Mucosa of gallbladder (tissue), 1 donor: ENCODE data around the gene SLC5A10. TPM values are rescaled to one million over a fixed set of nuclear protein-coding genes. Genes with fewer than 3 reads are reported as not detected.

Experiments
- DNase-seq: peaks from one replicate; pipeline ENCODE4 v3.0.0-alpha.2; 2020; ENCODE audit warnings: low spot score
- total RNA-seq: library from RNA; stranded (reverse); gene quantifications from one replicate; pipeline ENCODE4 v1.2.1, GENCODE V29; 2021
- donor health status: DM: no; HTN: no; CAD: no.

Gene SLC5A10
- total RNA-seq, 1 donor from 2014 or later, result not detected

GRCh38 chr17:18984273-18985114 is 32.5 kb downstream of the SLC5A10 start:
- no peak for DNase-seq

GRCh38 chr17:18985475-18985874 is 33.5 kb downstream of the SLC5A10 start:
- DNase-seq, result no peak

- DNase-seq, result no peak
Observed at GRCh38 chr17:18986541-18987229, 34.7 kb downstream of the SLC5A10 start.

GRCh38 chr17:18987230-18987610 is 35.3 kb downstream of the SLC5A10 start:
- DNase-seq, result no peak

- DNase-seq, result peak; percentile 68
Observed at GRCh38 chr17:18987862-18988545, 36.0 kb downstream of the SLC5A10 start.

- DNase-seq, result peak; percentile 88
Observed at GRCh38 chr17:18988546-18989173, 36.7 kb downstream of the SLC5A10 start.

- no peak for DNase-seq
Observed at GRCh38 chr17:18990331-18990730, 38.4 kb downstream of the SLC5A10 start.

GRCh38 chr17:18991531-18992315 is 39.8 kb downstream of the SLC5A10 start:
- DNase-seq, result no peak

- no peak for DNase-seq
Observed at GRCh38 chr17:18992454-18993130, 40.6 kb downstream of the SLC5A10 start.

GRCh38 chr17:18993905-18994526 is 42.1 kb downstream of the SLC5A10 start:
- DNase-seq, result no peak

- DNase-seq, result no peak
Observed at GRCh38 chr17:18994631-18995030, 42.7 kb downstream of the SLC5A10 start.

- no peak for DNase-seq
Observed at GRCh38 chr17:18995220-18995619, 43.3 kb downstream of the SLC5A10 start.

- DNase-seq, result no peak
Observed at GRCh38 chr17:18996458-18996857, 44.5 kb downstream of the SLC5A10 start.

- no peak for DNase-seq
Observed at GRCh38 chr17:18997650-18998196, 45.8 kb downstream of the SLC5A10 start.

- no peak for DNase-seq
Observed at GRCh38 chr17:18999394-18999793, 47.4 kb downstream of the SLC5A10 start.

GRCh38 chr17:18999911-19000310 is 47.9 kb downstream of the SLC5A10 start:
- DNase-seq, result no peak

GRCh38 chr17:19000531-19001325 is 48.8 kb downstream of the SLC5A10 start:
- DNase-seq, result peak; percentile 50

- DNase-seq, result no peak
Observed at GRCh38 chr17:19001907-19002590, 50.1 kb downstream of the SLC5A10 start.
